ENCODE data around the gene ELL2. TPM values are rescaled to one million over a fixed set of nuclear protein-coding genes. Genes with fewer than 3 reads are reported as not detected.

Gene ELL2
- total and polyA plus RNA-seq, 2 of the 13 experiments (the other 11 are each of a cell fraction or from before 2014, with no cell fraction given) = 78.9 to 97.1 TPM

DNA sequence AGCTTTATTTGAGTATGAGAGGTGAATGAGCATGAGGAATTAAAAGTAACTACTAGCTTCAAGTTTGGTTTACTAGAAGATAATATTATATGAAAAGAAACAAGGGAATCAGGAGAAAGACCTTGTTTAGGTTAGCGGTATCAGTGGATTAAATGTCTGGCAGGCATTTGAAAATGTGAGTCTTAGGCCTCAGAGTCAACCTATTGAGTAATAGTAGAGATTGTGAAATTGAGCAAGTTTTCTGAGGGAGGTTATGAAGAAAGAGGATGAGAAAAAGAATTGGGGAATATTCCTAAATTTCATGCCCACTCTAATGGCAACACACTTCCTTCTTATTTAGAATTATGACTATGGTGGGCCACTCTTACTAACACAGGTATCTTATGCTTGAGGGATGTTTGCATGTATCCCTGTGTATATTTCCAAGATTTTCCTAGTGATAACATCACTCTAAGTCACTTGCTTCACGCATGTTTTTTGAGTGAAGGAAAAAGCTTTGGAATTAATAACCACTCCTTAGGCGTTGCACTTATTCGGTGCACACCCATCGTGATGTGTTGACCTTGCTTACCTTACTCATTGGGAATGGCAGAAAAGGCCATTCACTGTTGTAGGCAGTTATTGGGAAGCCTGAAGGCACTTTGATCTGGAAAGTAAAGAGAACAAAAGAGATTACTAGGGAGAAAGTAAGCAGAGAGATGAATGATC, 8.2 kb upstream of the ELL2 start (continued):
- TF ChIP-seq FOXA3 (CRISPR knock-in tag; IDR thresholded peaks at IDR 0.05) = peak; percentile 89
- peak; percentile 33; the same call in 1 of the 2 replicates for TF ChIP-seq ZMYM3 (CRISPR knock-in tag; IDR thresholded peaks at IDR 0.05)
- TF ChIP-seq PPARG (CRISPR knock-in tag; conservative IDR thresholded peaks at IDR 0.05) = peak; percentile 75
- TF ChIP-seq, protein P1, sequence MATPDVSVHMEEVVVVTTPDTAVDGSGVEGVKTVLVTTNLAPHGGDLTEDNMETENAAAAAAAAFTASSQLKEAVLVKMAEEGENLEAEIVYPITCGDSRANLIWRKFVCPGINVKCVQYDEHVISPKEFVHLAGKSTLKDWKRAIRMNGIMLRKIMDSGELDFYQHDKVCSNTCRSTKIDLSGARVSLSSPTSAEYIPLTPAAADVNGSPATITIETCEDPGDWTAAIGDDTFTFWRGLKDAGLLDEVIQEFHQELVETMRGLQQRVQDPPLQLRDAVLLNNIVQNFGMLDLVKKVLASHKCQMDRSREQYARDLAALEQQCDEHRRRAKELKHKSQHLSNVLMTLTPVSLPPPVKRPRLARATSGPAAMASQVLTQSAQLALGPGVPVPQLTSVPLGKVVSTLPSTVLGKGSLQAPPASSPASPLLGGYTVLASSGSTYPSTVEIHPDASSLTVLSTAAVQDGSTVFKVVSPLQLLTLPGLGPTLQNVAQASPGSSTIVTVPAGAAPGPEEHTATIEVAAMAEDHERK (CRISPR knock-in tag; IDR thresholded peaks at IDR 0.05; ENCODE audit: low read depth) = 0 out of 2 replicates have a peak, but pooled peaks have one; percentile 7
- TF ChIP-seq ERF (CRISPR knock-in tag; IDR thresholded peaks at IDR 0.05) = peak; percentile 79; the same call in 1 of the 2 replicates
- no peak for TF ChIP-seq MATR3 (CRISPR knock-in tag; IDR thresholded peaks at IDR 0.05)
- TF ChIP-seq, protein P2, sequence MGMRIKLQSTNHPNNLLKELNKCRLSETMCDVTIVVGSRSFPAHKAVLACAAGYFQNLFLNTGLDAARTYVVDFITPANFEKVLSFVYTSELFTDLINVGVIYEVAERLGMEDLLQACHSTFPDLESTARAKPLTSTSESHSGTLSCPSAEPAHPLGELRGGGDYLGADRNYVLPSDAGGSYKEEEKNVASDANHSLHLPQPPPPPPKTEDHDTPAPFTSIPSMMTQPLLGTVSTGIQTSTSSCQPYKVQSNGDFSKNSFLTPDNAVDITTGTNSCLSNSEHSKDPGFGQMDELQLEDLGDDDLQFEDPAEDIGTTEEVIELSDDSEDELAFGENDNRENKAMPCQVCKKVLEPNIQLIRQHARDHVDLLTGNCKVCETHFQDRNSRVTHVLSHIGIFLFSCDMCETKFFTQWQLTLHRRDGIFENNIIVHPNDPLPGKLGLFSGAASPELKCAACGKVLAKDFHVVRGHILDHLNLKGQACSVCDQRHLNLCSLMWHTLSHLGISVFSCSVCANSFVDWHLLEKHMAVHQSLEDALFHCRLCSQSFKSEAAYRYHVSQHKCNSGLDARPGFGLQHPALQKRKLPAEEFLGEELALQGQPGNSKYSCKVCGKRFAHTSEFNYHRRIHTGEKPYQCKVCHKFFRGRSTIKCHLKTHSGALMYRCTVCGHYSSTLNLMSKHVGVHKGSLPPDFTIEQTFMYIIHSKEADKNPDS (CRISPR knock-in tag; IDR thresholded peaks at IDR 0.05) = no peak
- TF ChIP-seq ZNF766 (CRISPR knock-in tag; IDR thresholded peaks at IDR 0.05; ENCODE audit: borderline replicate concordance) = no peak
- TF ChIP-seq TBL1XR1 (IDR thresholded peaks at IDR 0.05; ENCODE audit: borderline replicate concordance, low read length, partially characterized antibody) = no peak
- TF ChIP-seq ZNF12 (CRISPR knock-in tag; IDR thresholded peaks at IDR 0.05) = 0 out of 2 replicates have a peak, but pooled peaks have one; percentile 42
- no peak for TF ChIP-seq ZNF383 (CRISPR knock-in tag; IDR thresholded peaks at IDR 0.05; ENCODE audit: borderline replicate concordance)
- TF ChIP-seq MYNN (CRISPR knock-in tag; IDR thresholded peaks at IDR 0.05; ENCODE audit: low read depth) = no peak
- TF ChIP-seq, protein P3, sequence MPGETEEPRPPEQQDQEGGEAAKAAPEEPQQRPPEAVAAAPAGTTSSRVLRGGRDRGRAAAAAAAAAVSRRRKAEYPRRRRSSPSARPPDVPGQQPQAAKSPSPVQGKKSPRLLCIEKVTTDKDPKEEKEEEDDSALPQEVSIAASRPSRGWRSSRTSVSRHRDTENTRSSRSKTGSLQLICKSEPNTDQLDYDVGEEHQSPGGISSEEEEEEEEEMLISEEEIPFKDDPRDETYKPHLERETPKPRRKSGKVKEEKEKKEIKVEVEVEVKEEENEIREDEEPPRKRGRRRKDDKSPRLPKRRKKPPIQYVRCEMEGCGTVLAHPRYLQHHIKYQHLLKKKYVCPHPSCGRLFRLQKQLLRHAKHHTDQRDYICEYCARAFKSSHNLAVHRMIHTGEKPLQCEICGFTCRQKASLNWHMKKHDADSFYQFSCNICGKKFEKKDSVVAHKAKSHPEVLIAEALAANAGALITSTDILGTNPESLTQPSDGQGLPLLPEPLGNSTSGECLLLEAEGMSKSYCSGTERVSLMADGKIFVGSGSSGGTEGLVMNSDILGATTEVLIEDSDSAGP (CRISPR knock-in tag; IDR thresholded peaks at IDR 0.05; ENCODE audit: borderline replicate concordance) = no peak
- TF ChIP-seq ZKSCAN5 (CRISPR knock-in tag; IDR thresholded peaks at IDR 0.05) = no peak
- no peak for TF ChIP-seq MYC (CRISPR knock-in tag; IDR thresholded peaks at IDR 0.05; ENCODE audit: borderline replicate concordance)
- TF ChIP-seq ZZZ3 (CRISPR knock-in tag; IDR thresholded peaks at IDR 0.05; ENCODE audit: borderline replicate concordance) = no peak
- TF ChIP-seq ZNF749 (CRISPR knock-in tag; IDR thresholded peaks at IDR 0.05; ENCODE audit: borderline replicate concordance) = no peak
- TF ChIP-seq, protein P4, sequence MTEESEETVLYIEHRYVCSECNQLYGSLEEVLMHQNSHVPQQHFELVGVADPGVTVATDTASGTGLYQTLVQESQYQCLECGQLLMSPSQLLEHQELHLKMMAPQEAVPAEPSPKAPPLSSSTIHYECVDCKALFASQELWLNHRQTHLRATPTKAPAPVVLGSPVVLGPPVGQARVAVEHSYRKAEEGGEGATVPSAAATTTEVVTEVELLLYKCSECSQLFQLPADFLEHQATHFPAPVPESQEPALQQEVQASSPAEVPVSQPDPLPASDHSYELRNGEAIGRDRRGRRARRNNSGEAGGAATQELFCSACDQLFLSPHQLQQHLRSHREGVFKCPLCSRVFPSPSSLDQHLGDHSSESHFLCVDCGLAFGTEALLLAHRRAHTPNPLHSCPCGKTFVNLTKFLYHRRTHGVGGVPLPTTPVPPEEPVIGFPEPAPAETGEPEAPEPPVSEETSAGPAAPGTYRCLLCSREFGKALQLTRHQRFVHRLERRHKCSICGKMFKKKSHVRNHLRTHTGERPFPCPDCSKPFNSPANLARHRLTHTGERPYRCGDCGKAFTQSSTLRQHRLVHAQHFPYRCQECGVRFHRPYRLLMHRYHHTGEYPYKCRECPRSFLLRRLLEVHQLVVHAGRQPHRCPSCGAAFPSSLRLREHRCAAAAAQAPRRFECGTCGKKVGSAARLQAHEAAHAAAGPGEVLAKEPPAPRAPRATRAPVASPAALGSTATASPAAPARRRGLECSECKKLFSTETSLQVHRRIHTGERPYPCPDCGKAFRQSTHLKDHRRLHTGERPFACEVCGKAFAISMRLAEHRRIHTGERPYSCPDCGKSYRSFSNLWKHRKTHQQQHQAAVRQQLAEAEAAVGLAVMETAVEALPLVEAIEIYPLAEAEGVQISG (CRISPR knock-in tag; IDR thresholded peaks at IDR 0.05) = no peak
- TF ChIP-seq, protein P5, sequence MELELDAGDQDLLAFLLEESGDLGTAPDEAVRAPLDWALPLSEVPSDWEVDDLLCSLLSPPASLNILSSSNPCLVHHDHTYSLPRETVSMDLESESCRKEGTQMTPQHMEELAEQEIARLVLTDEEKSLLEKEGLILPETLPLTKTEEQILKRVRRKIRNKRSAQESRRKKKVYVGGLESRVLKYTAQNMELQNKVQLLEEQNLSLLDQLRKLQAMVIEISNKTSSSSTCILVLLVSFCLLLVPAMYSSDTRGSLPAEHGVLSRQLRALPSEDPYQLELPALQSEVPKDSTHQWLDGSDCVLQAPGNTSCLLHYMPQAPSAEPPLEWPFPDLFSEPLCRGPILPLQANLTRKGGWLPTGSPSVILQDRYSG (CRISPR knock-in tag; IDR thresholded peaks at IDR 0.05) = no peak
- TF ChIP-seq TCF7L2 (IDR thresholded peaks at IDR 0.05; ENCODE audit: low read depth, low read length) = no peak

Measured in HepG2 (cell line).